ENCODE results near the gene EIF5.
"Not testable (repeated sequence)": the region's sequence is repeated elsewhere in the genome, so short reads cannot be mapped to it uniquely, and the experiment has no call there.

EIF5 gene

DNA sequence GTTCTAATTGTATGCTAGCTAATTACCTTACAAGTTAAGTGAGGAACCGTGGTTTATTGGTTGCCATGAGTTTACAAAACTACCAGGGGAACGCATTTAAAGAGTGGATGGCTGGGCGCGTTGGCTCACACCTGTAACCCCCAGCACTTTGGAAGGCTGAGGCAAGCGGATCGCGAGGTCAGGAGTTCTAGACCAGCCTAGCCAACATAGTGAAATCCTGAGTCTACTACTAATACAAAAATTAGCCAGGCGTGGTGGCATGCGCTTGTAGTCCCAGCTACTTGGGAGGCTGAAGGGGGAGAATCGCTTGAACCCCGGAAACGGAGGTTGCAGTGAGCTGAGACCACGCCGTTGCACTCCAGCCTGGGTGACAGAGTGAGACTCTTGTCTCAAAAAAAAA, 2.2 kb downstream of the EIF5 start:
- no peak for DNase-seq (ENCODE audit: low spot score)

DNA sequence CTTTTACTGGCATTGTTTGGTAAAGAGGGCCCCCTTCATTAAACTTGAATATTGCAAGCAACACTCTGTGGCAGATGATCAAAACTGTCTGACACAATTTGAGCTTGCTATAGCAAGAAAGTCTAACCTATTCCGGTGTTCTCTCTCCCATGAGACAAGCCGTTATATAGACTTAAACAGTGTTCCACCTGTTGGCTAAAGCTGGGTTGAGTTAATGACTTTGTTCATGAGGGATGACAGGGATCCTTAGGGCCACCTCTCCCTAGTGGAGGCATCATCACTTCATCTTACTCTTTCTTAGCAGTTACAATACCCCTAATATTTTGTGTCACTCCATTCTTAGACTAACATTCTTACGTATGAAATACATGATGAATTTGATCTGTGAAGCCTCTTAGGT, 3.8 kb downstream of the EIF5 start:
- DNase-seq (ENCODE audit: low spot score) = no peak

DNA sequence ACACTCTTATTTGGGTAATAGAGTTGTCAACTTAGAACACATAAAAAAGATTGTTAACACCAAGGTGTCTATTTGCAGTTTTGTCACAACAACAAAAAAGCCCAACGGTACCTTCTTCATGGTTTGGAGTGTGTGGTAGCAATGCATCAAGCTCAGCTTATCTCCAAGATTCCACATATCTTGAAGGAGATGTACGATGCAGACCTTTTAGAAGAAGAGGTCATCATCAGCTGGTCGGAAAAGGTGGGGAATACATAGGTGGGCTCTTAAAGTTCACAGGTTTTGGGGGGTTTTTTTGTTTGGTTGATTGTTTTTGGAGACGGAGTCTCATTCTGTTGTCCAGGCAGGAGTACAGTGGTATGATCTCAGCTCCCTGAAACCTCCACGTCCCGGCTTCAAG, 5.5 kb downstream of the EIF5 start:
- no peak for DNase-seq (ENCODE audit: low spot score)

DNA sequence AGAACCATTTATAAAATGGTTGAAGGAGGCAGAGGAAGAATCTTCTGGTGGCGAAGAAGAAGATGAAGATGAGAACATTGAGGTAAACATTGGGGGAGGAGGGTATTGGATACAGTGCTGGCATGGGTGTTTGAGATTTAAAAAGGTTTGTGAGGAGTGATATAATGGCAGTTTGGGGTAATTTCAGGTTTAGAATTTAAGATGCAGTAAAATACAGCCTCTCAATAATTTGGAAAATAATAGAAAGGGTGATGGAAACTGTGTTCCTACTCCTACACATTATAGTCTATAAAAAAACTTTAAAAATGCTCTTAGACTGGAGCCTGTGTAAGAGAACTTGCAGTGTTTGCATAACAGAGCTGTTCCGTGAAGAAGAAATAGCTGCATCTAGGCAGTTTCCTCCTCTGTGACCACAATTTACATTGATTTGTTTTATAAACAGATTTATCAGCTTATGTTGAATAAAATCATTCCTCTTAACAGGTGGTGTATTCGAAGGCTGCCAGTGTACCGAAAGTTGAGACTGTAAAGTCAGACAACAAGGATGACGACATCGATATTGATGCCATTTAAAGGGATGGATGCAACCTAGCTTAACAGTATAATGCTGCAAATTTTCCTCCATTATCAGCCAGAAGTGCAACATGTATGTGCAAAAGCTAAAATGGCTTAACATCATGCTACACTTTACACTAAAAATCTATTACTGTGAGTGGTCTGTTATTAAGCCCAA, 6.6 kb downstream of the EIF5 start:
- no peak for DNase-seq (ENCODE audit: low spot score)

DNA sequence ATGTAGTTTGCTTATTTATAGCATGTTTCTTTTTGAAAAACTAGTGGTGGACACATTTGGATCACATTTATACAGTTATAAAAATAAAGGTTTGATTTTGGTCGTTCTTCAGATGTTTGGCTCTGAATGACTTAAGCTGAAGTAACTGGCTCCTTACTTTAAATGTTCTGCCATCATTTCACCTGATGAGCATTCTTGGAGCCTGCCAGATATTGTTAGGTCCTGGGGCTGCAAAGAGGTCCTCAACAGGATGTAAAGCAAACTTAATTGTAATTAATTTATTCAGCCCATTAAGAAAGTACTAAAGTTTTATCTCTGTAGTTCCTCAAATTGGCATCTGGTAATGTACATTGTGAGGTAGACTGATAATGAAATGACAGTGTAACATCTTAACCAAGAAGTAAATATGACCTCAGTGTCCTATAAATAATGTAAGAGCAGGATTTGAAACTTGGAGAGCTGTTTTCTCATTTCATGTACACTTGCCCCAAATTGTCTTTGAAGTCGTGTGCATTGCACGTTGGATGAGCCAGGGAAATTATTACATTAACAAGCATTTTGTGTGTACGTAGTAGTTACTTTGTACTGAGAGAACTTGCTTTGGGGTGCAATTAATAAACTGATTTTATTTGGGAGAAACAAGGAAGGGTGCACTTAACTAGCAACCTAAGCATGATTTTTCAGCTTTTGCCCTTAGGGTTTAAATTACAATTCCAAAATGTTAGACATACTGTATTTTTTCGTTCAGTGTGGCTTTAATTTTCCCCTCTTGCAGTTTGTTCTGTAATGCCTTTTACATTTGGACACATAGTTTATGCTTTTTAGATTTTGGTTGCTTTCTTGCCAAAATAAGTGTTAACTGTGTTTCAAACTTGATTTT, 7.5 kb downstream of the EIF5 start:
- no peak for DNase-seq (ENCODE audit: low spot score)

DNA sequence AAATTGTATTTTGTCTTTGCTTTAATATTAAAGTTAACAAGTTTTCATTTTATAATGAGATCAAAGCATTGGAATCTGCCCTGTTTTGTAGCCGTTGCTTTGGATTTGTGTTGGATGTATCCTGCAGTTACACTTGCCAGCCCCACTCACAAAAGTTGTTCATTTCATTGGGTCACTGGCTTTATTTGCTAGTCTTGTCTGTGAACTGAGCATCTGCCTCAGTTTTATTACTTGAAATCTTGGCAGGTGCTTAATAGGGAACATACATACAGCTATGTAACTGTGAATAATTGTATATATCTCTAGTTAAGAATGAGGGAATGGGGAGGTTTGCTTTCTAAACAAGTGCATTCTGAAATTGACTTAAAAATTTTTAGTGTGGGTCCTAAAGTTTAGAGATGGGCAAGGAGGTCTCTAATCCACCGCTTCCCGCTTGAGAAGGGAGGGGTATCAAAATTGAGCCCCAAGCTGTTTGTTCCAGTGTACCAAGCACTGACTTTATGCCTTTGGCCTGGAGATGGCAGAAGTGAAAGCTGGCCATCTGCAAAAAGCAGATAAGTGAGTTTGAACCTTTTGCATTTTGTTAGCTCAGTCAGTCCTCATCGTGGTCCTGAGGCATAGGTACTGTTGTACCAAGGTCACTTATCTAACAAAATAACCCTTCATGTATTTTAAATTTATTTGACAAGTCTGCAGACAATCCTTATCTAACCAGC, 9.3 kb downstream of the EIF5 start:
- no peak for DNase-seq (ENCODE audit: low spot score)

DNA sequence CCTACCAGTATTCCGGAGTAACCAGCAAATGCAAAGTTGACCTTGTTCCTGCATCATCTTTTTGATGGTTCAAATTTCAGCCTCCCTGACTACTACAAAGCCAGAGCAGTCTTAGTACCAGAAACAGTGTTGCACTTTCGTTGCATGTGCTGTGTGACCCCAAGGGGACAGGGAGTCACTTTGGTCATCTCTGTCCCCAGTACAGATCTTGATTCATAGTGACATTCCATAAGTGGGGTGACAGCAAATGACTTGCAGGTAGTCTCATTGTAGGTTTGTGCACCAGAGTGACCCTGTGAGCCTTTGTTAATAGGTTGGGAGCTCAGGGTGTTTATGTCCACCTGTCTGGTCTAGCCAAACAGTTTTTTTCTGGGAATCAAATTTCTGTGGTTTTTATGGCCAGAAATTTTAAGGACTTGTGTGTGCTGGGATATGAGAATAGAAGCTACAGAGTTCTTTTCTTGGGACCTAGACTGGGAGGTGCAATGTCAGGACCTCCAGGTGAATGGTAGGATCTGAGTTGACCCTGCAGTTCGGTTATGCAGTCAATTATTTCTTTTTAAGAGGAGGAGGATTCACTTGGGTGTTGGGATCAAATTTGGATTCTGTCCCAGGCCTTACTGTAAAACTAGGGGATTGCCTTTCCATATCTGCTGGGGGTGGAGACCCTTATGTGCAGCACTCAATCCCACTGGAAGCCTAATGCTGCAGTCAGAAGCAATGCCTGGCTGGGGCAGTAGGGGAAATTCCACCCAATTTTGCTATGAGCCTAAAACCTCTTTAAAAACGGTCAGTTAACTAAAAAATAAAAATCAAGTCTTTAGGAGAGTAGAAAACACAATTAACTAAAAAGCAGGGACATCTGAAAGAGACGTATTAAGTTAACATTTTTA, 10.1 kb downstream of the EIF5 start:
- no peak for DNase-seq (ENCODE audit: low spot score)

DNA sequence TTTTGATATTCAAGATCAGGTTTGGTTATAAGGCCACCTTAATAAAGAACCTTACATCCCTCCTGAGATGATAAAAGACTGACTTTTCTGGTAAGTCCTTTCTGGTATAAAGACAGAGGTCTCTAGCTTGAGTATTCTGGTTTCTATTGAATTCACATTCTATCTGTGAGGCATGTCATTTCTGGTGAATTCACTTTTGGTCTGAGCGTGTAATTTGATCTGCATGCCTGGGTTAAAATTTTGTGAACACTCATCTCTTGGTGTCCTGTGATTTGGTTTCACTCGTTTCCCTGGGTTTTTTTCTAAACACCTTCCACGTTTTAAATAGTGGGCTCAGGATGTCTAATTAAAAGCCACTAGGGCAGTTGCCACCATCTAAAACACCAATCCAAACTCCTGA, 12.2 kb downstream of the EIF5 start:
- DNase-seq (ENCODE audit: low spot score) = no peak

DNA sequence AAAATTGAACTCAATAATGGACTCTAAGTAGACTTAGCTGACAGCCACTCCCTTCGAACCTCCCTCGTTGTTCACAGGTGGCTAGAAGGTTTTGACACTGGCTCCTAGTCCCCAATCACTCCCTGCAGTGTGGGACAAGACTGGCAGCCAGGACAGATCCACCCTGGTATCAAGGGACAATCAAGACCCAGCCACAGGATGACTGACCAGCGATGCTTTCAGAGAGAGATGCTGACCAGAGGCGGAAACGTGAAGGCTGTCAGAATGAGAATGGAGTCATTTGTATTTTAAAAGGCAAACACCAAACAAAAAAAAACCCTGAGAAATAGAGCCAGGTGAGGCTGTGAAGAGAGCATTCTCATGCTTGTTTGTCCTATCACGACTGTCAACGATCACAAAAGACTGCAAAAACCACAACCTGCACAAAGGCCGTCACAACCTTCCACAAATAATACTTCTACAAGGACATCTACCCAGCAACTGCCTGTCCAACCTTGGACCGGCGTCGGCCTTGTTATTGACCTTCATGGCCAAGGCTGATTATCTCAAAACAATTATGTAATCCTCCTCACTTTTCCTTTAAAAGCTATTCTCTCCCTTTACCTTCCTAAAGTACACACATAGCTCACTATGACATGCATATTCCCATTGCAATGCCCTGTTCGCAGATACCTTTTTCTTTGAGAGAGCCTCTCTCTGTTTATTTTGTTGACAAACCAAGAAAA, 13.2 kb downstream of the EIF5 start:
- no peak for DNase-seq (ENCODE audit: low spot score)

DNA sequence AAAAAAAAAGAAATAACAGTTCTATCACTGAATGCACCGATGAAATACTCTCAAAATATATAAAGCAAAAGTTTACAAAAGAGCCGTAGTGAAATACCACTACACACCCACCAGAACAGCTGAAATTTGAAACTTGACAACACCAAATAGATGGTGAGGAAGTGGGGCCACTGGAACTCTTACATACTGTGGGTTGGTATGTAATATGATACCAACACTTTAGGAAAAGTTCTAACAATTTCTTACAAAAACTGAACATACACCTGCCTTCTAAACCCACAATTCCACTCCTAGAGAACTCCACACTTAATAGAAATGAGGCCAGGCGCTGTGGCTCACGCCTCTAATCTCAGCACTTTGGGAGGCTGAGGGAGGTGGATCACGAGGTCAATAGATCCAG, 14.1 kb downstream of the EIF5 start:
- DNase-seq (ENCODE audit: low spot score) = no peak

DNA sequence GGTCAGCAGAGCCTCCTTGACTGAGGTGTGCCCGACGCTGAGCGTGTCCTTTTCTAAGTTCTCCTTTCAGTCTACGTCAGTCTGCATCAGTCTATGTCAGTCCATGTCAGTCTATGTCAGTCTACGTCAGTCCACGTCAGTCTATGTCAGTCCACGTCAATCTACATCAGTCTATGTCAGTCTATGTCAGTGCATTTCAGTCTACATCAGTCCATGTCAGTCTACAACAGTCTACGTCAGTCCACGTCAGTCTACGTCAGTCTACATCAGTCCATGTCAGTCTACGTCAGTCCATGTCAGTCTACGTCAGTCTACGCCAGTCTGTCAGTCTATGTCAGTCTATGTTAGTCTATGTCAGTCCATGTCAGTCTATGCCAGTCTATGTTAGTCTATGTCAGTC, 15.9 kb downstream of the EIF5 start:
- DNase-seq (ENCODE audit: low spot score) = no peak

DNA sequence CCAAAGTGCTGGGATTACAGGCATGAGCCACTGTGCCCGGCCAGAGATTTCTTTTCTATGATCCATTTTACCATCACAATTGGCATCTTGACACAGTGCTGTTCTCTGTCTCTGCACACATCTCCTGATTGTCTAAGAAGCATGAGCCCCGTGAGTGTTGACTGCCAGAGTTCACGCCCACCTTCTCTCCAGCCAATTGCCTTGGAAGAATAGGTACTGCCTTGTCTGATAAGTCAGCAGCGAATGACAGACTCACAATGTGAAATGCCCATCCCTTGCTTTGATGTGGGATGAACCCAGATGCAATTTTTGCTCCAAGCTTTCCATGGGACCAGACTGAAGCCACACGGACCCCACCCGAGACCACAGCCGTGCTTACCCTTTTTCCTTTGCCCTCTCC, 19.3 kb downstream of the EIF5 start:
- DNase-seq (ENCODE audit: low spot score) = peak; percentile 96

DNA sequence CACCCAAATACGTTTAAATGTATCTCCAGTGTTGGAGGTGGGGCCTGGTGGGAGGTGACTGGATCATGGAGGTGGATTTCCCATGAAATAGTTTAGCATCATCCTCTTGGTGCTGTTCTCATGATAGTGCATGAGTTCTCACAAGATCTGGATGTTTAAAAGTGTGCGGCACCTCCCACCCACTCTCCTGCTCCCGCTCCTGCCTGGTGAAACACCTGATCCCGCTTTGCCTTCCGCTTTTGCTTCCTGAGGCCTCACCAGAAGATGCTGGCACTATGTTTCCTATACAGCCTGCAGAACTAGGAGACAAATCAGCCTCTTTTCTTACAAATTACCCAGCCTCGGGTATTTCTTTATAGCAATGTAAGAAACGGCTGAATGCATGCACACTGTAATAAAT, 20.1 kb downstream of the EIF5 start:
- DNase-seq (ENCODE audit: low spot score) = no peak

DNA sequence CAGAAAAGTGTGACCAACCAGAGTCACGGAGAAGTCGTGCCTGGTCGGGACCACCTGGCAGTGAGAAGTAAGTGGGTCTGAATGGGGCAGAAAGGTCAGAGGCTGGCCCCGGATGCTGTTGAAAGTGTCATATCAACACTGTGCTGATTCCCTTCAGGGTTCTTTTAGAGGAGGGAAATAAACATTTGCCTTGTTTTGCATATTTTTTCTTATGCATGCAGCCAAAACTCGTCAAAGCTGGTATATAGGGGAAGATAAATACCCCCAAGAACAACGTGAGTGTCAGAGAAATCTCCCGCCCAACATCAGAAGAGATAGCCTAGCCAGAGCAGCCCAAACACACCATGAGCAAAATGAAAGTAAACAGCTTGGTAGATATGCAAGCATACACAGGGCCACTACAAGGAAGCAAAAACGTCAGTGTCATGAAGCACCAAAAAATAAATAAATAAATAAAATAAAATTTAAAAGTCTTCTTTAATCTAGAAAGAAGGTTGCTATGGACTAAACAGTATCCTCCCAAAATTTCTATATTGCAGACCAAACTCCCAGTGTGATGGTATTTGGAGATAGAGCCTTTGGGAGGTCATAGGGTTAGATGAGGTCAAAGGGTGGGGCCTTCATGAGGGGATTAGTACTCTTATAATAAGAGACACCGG, 22.1 kb downstream of the EIF5 start:
- DNase-seq (ENCODE audit: low spot score) = no peak

DNA sequence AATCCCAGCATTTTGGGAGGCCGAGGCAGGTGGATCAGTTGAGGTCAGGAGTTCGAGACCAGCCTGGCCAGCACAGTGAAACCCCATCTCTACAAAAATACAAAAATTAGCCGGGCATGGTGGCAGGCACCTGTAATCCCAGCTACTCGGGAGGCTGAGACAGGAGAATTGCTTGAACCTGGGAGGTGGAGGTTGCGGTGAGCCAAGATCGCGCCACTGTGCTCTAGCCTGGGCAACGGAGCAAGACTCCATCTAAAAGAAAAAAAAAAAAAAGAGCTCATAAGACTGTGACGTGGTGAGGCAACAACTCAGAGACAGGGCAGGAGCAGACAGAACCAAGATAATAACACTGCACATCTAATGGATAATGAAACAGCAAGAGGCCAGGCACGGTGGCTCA, 23.5 kb downstream of the EIF5 start:
- not testable (repeated sequence) for DNase-seq (ENCODE audit: low spot score)

DNA sequence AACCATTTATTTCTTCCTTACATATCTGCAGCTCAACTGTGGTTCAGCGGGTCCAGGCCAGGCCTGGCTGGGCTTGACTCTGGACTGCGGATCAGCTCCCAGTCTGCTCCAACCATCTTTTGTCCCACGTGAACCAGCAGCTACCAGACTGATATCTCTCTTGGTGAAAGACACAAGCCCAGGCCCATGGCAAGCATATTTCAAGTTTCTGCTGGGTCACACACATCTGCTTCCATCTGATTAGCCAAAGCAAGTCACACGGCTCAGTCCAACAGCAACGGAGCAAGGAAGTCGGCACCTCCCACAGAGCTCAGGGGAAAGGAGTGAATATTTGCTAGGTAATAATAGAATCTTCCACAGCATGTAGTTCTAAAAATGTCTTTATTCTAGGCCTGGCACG, 26.5 kb downstream of the EIF5 start:
- no peak for DNase-seq (ENCODE audit: low spot score)

DNA sequence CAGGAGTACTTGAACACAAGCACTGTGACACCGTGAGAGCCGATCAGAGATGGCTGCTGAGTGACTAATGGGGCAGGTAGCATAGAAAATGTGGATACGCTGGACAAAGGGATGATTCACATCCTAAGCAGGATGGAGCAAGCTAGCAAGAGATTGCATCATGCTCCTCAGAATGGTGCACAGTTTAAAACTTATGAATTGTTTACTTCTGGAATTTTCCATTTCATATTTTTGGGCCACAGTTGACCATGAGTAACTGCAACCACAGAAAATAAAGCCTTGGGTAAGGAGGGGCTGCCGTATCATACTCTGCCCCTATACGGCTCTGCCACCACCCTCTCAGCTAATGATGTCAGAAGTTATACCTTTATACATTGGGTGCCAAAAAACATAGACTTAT, 27.8 kb downstream of the EIF5 start:
- DNase-seq (ENCODE audit: low spot score) = peak; percentile 93

DNA sequence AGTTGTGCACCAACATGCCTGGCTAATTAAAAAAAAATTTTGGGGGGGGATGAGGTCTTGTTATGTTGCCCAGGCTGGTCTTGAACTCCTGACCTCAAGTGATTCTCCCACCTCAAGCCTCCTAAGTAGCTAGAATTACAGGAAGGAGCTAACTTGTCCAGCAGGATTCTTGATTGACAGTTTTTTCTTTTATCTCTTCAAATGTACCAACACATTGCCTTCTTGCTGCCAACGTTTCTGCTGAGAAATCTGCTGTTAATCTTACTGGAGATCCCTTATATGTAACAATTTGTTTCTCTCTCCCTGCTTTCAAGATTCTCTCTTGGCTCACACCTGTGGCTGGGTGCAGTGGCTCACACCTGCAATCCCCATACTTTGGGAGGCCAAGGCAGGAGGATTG, 28.7 kb downstream of the EIF5 start:
- peak; percentile 78 for DNase-seq (ENCODE audit: low spot score)

DNA sequence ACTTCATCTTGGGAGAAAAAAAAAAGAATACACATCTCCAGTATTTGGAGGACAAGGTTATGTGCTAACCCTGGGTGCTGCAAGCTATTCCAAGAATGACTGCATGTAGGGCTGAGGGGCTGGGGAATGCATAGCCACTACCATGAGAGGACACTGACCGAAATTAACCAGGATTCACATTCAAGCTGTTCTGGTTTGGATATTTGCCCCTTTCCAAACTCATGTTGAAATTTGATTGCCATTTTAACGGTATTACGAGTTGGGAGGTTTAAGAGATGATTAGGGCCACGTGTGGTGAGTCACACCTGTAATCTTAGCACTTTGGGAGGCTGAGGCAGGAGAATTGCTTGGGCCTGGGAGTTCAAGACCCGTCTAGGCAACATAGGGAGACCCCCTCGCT, 32.7 kb downstream of the EIF5 start:
- no peak for DNase-seq (ENCODE audit: low spot score)

DNA sequence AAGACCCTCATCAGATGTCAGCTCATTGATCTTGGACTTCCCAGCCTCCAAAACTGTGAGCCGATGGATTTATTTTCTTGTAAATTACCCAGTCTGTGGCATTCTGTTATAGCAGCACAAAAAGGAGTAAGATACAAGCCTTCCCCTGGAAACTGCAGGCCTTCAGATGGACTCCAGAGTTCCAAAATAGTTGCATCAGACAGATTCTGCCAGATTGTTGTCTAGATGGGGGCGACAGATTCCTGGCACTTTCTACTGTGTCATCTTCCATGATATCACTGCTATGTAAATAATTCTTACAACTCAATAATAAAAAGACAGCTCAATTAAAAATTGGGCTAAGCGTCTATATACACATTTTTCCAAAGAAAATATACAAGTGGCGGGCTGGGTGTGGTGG, 34.0 kb downstream of the EIF5 start:
- DNase-seq (ENCODE audit: low spot score) = no peak

DNA sequence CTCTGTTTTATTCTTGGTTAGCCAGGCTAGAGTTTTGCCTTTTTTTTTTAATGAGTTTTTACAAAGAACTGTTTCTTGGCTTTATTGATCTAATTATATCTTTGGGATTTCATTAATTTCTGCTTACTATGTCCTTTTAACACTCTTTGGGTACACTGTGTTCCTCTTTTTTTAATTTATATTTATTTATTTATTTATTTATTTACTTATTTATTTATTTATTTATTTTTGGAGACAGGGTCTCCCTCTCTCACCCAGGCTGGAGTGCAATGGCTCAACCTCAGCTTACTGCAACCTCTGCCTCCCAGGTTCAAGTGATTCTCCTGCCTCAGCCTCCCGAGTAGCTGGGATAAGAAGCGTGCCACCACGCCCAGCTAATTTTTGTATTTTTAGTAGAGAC, 36.0 kb downstream of the EIF5 start:
- DNase-seq (ENCODE audit: low spot score) = no peak
